Neural cell (in vitro differentiated cells): ENCODE measurements around the gene ADH1C. TPM values are rescaled to one million over a fixed set of nuclear protein-coding genes. Genes with fewer than 3 reads are reported as not detected.
"Not testable (repeated sequence)": the region's sequence is repeated elsewhere in the genome, so short reads cannot be mapped to it uniquely, and the experiment has no call there.

Experiments used
- H2AFZ ChIP-seq: fragments of 200-600, 300-800 bp; sonication (generic), shearing (Covaris generic); 2 replicates; pipeline ENCODE4 v1.6.0; 2014; ENCODE audit warnings: low read depth, mild to moderate bottlenecking, antibody characterized with exemption, low read length, moderate library complexity
- H3F3A ChIP-seq: fragments of 200-600 bp; shearing (Covaris generic); 2 replicates; pipeline ENCODE4 v1.6.1; 2016; ENCODE audit warnings: mild to moderate bottlenecking, moderate library complexity, mixed read lengths, antibody characterized with exemption, low read length; ENCODE audit not compliant: insufficient read depth, poor library complexity, severe bottlenecking
- H3K27ac ChIP-seq: fragments of 200-600, 300-800 bp; sonication (generic), shearing (Covaris generic); 2 replicates; pipeline ENCODE4 v1.5.1; 2014; ENCODE audit warnings: mild to moderate bottlenecking, low read length, moderate library complexity
- H3K27me3 ChIP-seq: fragments of 300-800, 200-600 bp; sonication (generic), shearing (Covaris generic); 2 replicates; pipeline ENCODE4 v1.6.0; 2014; ENCODE audit warnings: mild to moderate bottlenecking, low read depth, low read length, moderate library complexity; ENCODE audit not compliant: insufficient read depth
- H3K36me3 ChIP-seq: fragments of 300-800, 200-600 bp; sonication (generic), shearing (Covaris generic); 2 replicates; pipeline ENCODE4 v1.5.1; 2014; ENCODE audit warnings: mild to moderate bottlenecking, antibody characterized with exemption, low read length, moderate library complexity; ENCODE audit not compliant: insufficient read depth
- H3K4me2 ChIP-seq: fragments of 300-800, 200-600 bp; sonication (generic), shearing (Covaris generic); 2 replicates; pipeline ENCODE4 v1.6.0; 2014; ENCODE audit warnings: mild to moderate bottlenecking, low read length
- H3K4me3 ChIP-seq: fragments of 300-800, 200-600 bp; sonication (generic), shearing (Covaris generic); 2 replicates; pipeline ENCODE4 v1.5.1; 2014; ENCODE audit warnings: mild to moderate bottlenecking, low read length, moderate library complexity
- H3K79me2 ChIP-seq: fragments of 200-600 bp; shearing (Covaris generic); replicated peaks from 2 replicates; pipeline ENCODE4 v1.6.0; 2014; ENCODE audit warnings: mild to moderate bottlenecking, low read length, moderate library complexity; ENCODE audit not compliant: insufficient read depth
- H3K9ac ChIP-seq: fragments of 300-800, 200-600 bp; sonication (generic), shearing (Covaris generic); 2 replicates; pipeline ENCODE4 v1.6.1; 2016; ENCODE audit warnings: mild to moderate bottlenecking, low read length, mixed read lengths
- H3K9me2 ChIP-seq: fragments of 200-600 bp; shearing (Covaris generic); 2 replicates; pipeline ENCODE4 v1.6.1; 2016; ENCODE audit warnings: mild to moderate bottlenecking, low read length, mixed read lengths; ENCODE audit not compliant: insufficient read depth
- H3K9me3 ChIP-seq: fragments of 200-600, 300-800 bp; sonication (generic), shearing (Covaris generic); 2 replicates; pipeline ENCODE4 v1.6.1; 2016; ENCODE audit warnings: mild to moderate bottlenecking, mixed run types, low read length, moderate library complexity, mixed read lengths
- H4K20me1 ChIP-seq: fragments of 200-600 bp; shearing (Covaris generic); 2 replicates; pipeline ENCODE4 v1.6.1; 2016; ENCODE audit warnings: mild to moderate bottlenecking, mixed run types; ENCODE audit not compliant: insufficient read depth
- CTCF ChIP-seq: fragments of 450-650 bp; IDR thresholded peaks from 2 replicates; pipeline ENCODE4 v1.5.1; 2014; ENCODE audit warnings: antibody characterized with exemption, mild to moderate bottlenecking, moderate library complexity; ENCODE audit not compliant: poor library complexity, severe bottlenecking
- EP300 ChIP-seq: fragments of 450-650 bp; conservative IDR thresholded peaks from 2 replicates; pipeline ENCODE4 v1.6.1; 2014; ENCODE audit warnings: antibody characterized with exemption, mild to moderate bottlenecking, moderate library complexity; ENCODE audit not compliant: poor library complexity, severe bottlenecking
- EZH2 ChIP-seq: fragments of 200-600, 300-800 bp; shearing (Covaris generic), sonication (generic); IDR thresholded peaks from 2 replicates; pipeline ENCODE4 v1.6.1; 2014; ENCODE audit warnings: antibody characterized with exemption, low read length, borderline replicate concordance, mild to moderate bottlenecking; ENCODE audit not compliant: insufficient read depth, poor library complexity, severe bottlenecking
- MXI1 ChIP-seq: fragments of 450-650 bp; conservative IDR thresholded peaks from 2 replicates; pipeline ENCODE4 v1.6.1; 2014; ENCODE audit warnings: antibody characterized with exemption, mild to moderate bottlenecking; ENCODE audit not compliant: poor library complexity, severe bottlenecking
- POLR2AphosphoS5 ChIP-seq: IDR thresholded peaks from 2 replicates; pipeline ENCODE4 v1.6.1; 2012
- RAD21 ChIP-seq: fragments of 450-650 bp; conservative IDR thresholded peaks from 2 replicates; pipeline ENCODE4 v1.6.1; 2014; ENCODE audit warnings: antibody characterized with exemption, mild to moderate bottlenecking, moderate library complexity
- REST ChIP-seq: IDR thresholded peaks from 2 replicates; pipeline ENCODE4 v1.6.1; 2012; ENCODE audit warnings: borderline replicate concordance
- SMC3 ChIP-seq: fragments of 450-650 bp; conservative IDR thresholded peaks from 2 replicates; pipeline ENCODE4 v1.6.1; 2014; ENCODE audit warnings: antibody characterized with exemption, mild to moderate bottlenecking, moderate library complexity; ENCODE audit not compliant: poor library complexity
- TAF1 ChIP-seq: IDR thresholded peaks from 2 replicates; pipeline ENCODE4 v1.6.1; 2012; ENCODE audit warnings: low read depth
- polyA plus RNA-seq: library from polyadenylated mRNA; depleted of rRNA; stranded (reverse); fragments of >200 nt; gene quantifications from 2 replicates; pipeline ENCODE4 v1.2.3, GENCODE V29; 2014

The ADH1C gene
- polyA plus RNA-seq, 1 donor from 2014 or later, result not detected

GRCh38 chr4:99378876-99379275 is 26.3 kb upstream of the ADH1C start:
- no peaks in the 10 kb centered on the region for H4K20me1 ChIP-seq
- TF ChIP-seq SMC3 (no peak), TAF1 (no peak), CTCF (no peak), RAD21 (no peak), REST (no peak), POLR2AphosphoS5 (no peak), MXI1 (no peak), EZH2 (no peak), EP300 (no peak)

GRCh38 chr4:99377341-99377740 is 24.8 kb upstream of the ADH1C start:
- H3K4me2 ChIP-seq, result not testable (repeated sequence)

More at GRCh38 chr4:99378876-99379275, 26.3 kb upstream of the ADH1C start:
- H3K9me3 ChIP-seq, result no peaks in the 10 kb centered on the region
- no peak overlapping the region for H3K27ac ChIP-seq
- H3K4me3 ChIP-seq, result no peak overlapping the region
- no peaks in the 10 kb centered on the region for H3F3A ChIP-seq
- H3K27me3 ChIP-seq, result no peaks in the 10 kb centered on the region
- H3K9ac ChIP-seq, result no peak overlapping the region
- no peak overlapping the region for H3K4me2 ChIP-seq
- H3K9me2 ChIP-seq, result no peaks in the 10 kb centered on the region
- H3K36me3 ChIP-seq, result no peaks in the 10 kb centered on the region
- H3K79me2 ChIP-seq, result no peaks in the 10 kb centered on the region
- no peak overlapping the region for H2AFZ ChIP-seq

GRCh38 chr4:99372464-99372863 is 19.9 kb upstream of the ADH1C start:
- H3K4me2 ChIP-seq, H3K27me3 ChIP-seq, H3K9me2 ChIP-seq, H3K27ac ChIP-seq, H3K9ac ChIP-seq, H2AFZ ChIP-seq, H3F3A ChIP-seq, H3K4me3 ChIP-seq, H3K9me3 ChIP-seq, H4K20me1 ChIP-seq, H3K36me3 ChIP-seq, H3K79me2 ChIP-seq: not testable (repeated sequence)

More at GRCh38 chr4:99377341-99377740, 24.8 kb upstream of the ADH1C start:
- H3K27ac ChIP-seq, H3K36me3 ChIP-seq, H3F3A ChIP-seq, H3K9ac ChIP-seq, H4K20me1 ChIP-seq, H3K79me2 ChIP-seq, H3K9me3 ChIP-seq, H2AFZ ChIP-seq, H3K9me2 ChIP-seq, H3K4me3 ChIP-seq, H3K27me3 ChIP-seq: not testable (repeated sequence)

- H3K9me3 ChIP-seq, H3K36me3 ChIP-seq, H3K9ac ChIP-seq, H4K20me1 ChIP-seq, H3K4me2 ChIP-seq, H3K9me2 ChIP-seq, H3K4me3 ChIP-seq, H3K27me3 ChIP-seq, H3F3A ChIP-seq, H3K27ac ChIP-seq, H3K79me2 ChIP-seq, H2AFZ ChIP-seq: not testable (repeated sequence)
Observed at GRCh38 chr4:99367817-99368216, 15.3 kb upstream of the ADH1C start.
